Measurements from ENCODE around the gene SPNS3.

The SPNS3 gene

DNA sequence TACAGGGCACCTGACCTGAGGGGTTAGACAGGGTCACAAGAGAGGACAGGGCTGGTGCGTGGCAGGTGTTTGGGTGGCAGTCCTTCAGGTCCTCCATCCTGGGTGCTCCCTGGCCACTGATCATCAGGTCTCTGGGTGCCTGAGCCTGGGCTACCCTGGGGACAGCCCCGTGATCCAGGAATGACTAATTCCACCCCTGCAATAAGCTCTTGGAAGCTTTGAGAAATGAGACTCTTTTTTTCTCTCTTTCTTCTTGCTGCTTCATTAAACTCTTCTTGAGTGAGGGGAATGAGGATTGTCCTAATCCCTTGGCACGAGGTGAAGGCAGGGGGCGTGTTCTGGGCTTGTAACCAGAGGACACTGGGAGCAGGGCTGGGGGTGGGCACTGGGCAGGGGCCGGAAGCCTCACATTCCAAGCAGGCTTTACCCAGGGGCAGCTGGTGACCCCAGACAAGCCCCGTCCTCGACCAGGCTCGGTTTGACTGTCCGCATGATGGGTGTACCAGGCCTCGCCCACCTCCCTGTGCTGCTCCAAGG lies 43.6 kb downstream of the SPNS3 start:
- peaks cover 15% of the 10 kb centered on the region for H3K27me3 ChIP-seq (ENCODE audit: insufficient read depth, low read length)
- H3K9me2 ChIP-seq (ENCODE audit: low read depth, low read length), result no peaks in the 10 kb centered on the region
- H3K9ac ChIP-seq (ENCODE audit: low read length), result no peak overlapping the region
- H3K4me1 ChIP-seq (ENCODE audit: insufficient read depth, low read length, severe bottlenecking), result no peaks in the 10 kb centered on the region
- H2AFZ ChIP-seq (ENCODE audit: low read length), result no peak overlapping the region
- H3K27ac ChIP-seq (ENCODE audit: low read depth, low read length, poor library complexity, severe bottlenecking), result no peak overlapping the region
- no peaks in the 10 kb centered on the region for H3K79me2 ChIP-seq (ENCODE audit: insufficient read depth, low read length)
- H3K9me3 ChIP-seq (ENCODE audit: low read length), result no peaks in the 10 kb centered on the region
- TF ChIP-seq, protein P1, sequence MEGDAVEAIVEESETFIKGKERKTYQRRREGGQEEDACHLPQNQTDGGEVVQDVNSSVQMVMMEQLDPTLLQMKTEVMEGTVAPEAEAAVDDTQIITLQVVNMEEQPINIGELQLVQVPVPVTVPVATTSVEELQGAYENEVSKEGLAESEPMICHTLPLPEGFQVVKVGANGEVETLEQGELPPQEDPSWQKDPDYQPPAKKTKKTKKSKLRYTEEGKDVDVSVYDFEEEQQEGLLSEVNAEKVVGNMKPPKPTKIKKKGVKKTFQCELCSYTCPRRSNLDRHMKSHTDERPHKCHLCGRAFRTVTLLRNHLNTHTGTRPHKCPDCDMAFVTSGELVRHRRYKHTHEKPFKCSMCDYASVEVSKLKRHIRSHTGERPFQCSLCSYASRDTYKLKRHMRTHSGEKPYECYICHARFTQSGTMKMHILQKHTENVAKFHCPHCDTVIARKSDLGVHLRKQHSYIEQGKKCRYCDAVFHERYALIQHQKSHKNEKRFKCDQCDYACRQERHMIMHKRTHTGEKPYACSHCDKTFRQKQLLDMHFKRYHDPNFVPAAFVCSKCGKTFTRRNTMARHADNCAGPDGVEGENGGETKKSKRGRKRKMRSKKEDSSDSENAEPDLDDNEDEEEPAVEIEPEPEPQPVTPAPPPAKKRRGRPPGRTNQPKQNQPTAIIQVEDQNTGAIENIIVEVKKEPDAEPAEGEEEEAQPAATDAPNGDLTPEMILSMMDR (IDR thresholded peaks at IDR 0.05; ENCODE audit: low read length), result no peak
- no peak for TF ChIP-seq EZH2 (IDR thresholded peaks at IDR 0.05; ENCODE audit: borderline replicate concordance, low read length)
- no peak overlapping the region for H3K4me3 ChIP-seq (ENCODE audit: low read depth, low read length, poor library complexity, severe bottlenecking)
- no peak overlapping the region for H3K4me2 ChIP-seq (ENCODE audit: low read length)
- H3F3A ChIP-seq (ENCODE audit: insufficient read depth, low read length), result no peaks in the 10 kb centered on the region
- H4K20me1 ChIP-seq (ENCODE audit: insufficient read depth, low read length), result no peaks in the 10 kb centered on the region
- no peaks in the 10 kb centered on the region for H3K36me3 ChIP-seq (ENCODE audit: insufficient read depth, low read length)

DNA sequence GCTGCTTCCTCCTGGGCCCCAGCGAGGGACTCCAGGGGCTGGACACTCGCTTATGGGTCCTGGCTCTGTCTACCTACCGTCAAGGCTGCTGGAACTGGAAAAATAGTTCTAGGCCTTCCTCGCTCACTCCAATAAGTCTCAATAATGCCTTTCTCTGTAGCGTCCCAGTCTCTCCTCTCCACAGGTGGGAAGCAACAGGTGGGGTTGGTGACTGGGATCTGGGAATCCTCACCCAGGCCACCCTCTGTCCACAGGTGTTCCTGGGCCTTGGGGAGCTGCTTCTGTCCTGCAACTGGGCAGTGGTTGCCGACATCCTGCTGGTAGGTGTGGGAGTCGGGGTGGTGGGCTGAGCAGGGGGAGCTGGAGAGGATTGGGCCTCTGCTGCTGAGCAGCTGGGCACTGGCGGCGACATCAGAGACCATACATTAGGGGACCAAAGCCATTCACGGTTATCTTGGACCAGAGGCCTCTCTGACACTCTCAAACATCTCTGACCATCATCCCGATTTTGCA lies 44.6 kb downstream of the SPNS3 start:
- no peaks in the 10 kb centered on the region for H4K20me1 ChIP-seq (ENCODE audit: insufficient read depth, low read length)
- H3K9me3 ChIP-seq (ENCODE audit: low read length), result no peaks in the 10 kb centered on the region
- no peak overlapping the region for H3K9ac ChIP-seq (ENCODE audit: low read length)
- no peak overlapping the region for H2AFZ ChIP-seq (ENCODE audit: low read length)
- H3K4me1 ChIP-seq (ENCODE audit: insufficient read depth, low read length, severe bottlenecking), result no peaks in the 10 kb centered on the region
- H3K4me2 ChIP-seq (ENCODE audit: low read length), result no peak overlapping the region
- no peak overlapping the region for H3K4me3 ChIP-seq (ENCODE audit: low read depth, low read length, poor library complexity, severe bottlenecking)
- TF ChIP-seq, protein P1 (IDR thresholded peaks at IDR 0.05; ENCODE audit: low read length), result no peak
- TF ChIP-seq EZH2 (IDR thresholded peaks at IDR 0.05; ENCODE audit: borderline replicate concordance, low read length), result no peak
- no peaks in the 10 kb centered on the region for H3K79me2 ChIP-seq (ENCODE audit: insufficient read depth, low read length)
- no peaks in the 10 kb centered on the region for H3K36me3 ChIP-seq (ENCODE audit: insufficient read depth, low read length)
- H3F3A ChIP-seq (ENCODE audit: insufficient read depth, low read length), result no peaks in the 10 kb centered on the region
- no peak overlapping the region for H3K27ac ChIP-seq (ENCODE audit: low read depth, low read length, poor library complexity, severe bottlenecking)
- H3K9me2 ChIP-seq (ENCODE audit: low read depth, low read length), result no peaks in the 10 kb centered on the region
- peaks cover 15% of the 10 kb centered on the region for H3K27me3 ChIP-seq (ENCODE audit: insufficient read depth, low read length)

DNA sequence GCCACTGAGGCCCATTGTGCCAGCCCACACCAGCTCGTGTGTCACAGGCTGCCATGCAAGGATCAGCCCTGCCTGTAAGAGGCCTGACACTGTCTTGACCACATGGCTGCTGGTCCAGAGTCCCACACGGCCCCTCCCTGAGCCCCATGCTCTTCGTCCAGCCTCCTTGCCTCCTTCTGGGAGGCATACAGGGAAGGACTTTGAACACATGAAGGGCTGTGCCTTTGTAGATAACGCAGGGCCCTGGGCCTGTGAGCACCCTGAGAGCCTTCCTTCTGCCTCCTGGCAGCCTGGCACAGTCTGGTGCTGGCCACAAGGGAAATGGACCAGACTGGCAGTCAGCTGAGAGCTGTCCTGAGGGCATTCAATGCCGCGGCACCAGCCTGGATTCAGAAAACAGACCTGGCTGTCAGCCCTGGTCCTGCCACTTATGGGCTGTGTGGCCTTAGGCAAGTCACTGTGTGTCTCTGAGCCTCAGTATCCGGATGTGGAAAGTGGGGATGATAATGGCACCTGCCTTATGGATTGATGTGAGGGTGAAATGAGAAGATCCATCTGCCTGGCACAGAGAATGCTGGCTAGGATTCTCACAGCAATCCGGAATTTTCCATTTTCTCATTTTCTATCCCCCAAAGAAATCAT lies 45.7 kb downstream of the SPNS3 start:
- TF ChIP-seq EZH2 (IDR thresholded peaks at IDR 0.05; ENCODE audit: borderline replicate concordance, low read length), result no peak
- TF ChIP-seq, protein P1 (IDR thresholded peaks at IDR 0.05; ENCODE audit: low read length), result no peak
- Histone ChIP-seq H4K20me1 (ENCODE audit: insufficient read depth, low read length) (no peaks in the 10 kb centered on the region), H3K9ac (ENCODE audit: low read length) (no peak overlapping the region), H3K9me3 (ENCODE audit: low read length) (no peaks in the 10 kb centered on the region), H3K27ac (ENCODE audit: low read depth, low read length, poor library complexity, severe bottlenecking) (no peak overlapping the region), H3K27me3 (ENCODE audit: insufficient read depth, low read length) (peaks cover 15% of the 10 kb centered on the region), H3K79me2 (ENCODE audit: insufficient read depth, low read length) (no peaks in the 10 kb centered on the region), H3K36me3 (ENCODE audit: insufficient read depth, low read length) (no peaks in the 10 kb centered on the region), H3K4me2 (ENCODE audit: low read length) (no peak overlapping the region), H3K4me1 (ENCODE audit: insufficient read depth, low read length, severe bottlenecking) (no peaks in the 10 kb centered on the region), H3K4me3 (ENCODE audit: low read depth, low read length, poor library complexity, severe bottlenecking) (no peak overlapping the region), H3K9me2 (ENCODE audit: low read depth, low read length) (no peaks in the 10 kb centered on the region), H2AFZ (ENCODE audit: low read length) (no peak overlapping the region), H3F3A (ENCODE audit: insufficient read depth, low read length) (no peaks in the 10 kb centered on the region)

Data from OCI-LY1 (cell line).